ENCODE results near the gene PLCD4.

DNA sequence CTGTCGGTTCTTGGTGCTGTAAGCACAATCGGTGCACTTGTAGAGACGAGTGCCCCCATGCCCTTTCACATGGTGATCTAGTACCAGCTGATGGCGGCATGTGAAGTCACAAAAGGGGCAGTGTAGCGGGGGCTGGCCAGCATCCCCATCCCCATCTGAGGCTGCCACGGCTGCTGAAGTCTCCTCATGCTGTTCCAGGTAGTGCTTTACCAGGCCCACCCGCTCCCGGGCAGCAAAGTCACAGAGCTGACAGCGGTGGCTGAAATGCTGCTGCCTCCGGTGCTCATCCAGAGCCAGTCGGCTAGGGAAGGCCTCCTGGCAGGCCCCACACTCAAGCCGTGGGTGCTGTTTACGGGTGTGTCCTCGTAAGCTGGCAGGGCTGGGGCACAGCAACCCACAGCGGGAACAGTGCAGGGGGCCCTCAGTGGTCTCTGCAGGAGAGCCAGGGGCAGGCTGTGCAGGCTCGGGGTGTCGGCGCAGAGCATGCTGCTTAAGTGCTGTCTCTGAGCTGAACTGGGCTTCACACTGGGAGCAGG is 34.5 kb downstream of the PLCD4 start:
- no peak for TF ChIP-seq POLR2A (IDR thresholded peaks at IDR 0.05; ENCODE audit: extremely low read depth, insufficient read length)
- TF ChIP-seq, protein P1, sequence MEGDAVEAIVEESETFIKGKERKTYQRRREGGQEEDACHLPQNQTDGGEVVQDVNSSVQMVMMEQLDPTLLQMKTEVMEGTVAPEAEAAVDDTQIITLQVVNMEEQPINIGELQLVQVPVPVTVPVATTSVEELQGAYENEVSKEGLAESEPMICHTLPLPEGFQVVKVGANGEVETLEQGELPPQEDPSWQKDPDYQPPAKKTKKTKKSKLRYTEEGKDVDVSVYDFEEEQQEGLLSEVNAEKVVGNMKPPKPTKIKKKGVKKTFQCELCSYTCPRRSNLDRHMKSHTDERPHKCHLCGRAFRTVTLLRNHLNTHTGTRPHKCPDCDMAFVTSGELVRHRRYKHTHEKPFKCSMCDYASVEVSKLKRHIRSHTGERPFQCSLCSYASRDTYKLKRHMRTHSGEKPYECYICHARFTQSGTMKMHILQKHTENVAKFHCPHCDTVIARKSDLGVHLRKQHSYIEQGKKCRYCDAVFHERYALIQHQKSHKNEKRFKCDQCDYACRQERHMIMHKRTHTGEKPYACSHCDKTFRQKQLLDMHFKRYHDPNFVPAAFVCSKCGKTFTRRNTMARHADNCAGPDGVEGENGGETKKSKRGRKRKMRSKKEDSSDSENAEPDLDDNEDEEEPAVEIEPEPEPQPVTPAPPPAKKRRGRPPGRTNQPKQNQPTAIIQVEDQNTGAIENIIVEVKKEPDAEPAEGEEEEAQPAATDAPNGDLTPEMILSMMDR (IDR thresholded peaks at IDR 0.05; ENCODE audit: low read depth, low read length), result no peak

Measured in NB4 (cell line).